OCI-M1 (cell line): ENCODE results near the gene SREBF1.
A peak's percentile ranks its signal among the peaks of the same experiment; 100 is the strongest.

Experiments
- DNase-seq: peaks from one replicate; lab custom pipeline; 2025; lab: John Stamatoyannopoulos, UW

Gene SREBF1

GRCh38 chr17:17824119-17824782 is 12.5 kb downstream of the SREBF1 start:
- DNase-seq = no peak

- DNase-seq = peak; percentile 89
Measured at GRCh38 chr17:17823433-17824118, 13.2 kb downstream of the SREBF1 start.

GRCh38 chr17:17822616-17823015 is 14.2 kb downstream of the SREBF1 start:
- DNase-seq = no peak

GRCh38 chr17:17822189-17822588 is 14.6 kb downstream of the SREBF1 start:
- no peak for DNase-seq

GRCh38 chr17:17820463-17821158 is 16.2 kb downstream of the SREBF1 start:
- DNase-seq = no peak

GRCh38 chr17:17820046-17820445 is 16.7 kb downstream of the SREBF1 start:
- no peak for DNase-seq

GRCh38 chr17:17819561-17819995 is 17.2 kb downstream of the SREBF1 start:
- DNase-seq = peak; percentile 51

GRCh38 chr17:17819111-17819510 is 17.7 kb downstream of the SREBF1 start:
- no peak for DNase-seq

GRCh38 chr17:17818088-17818526 is 18.7 kb downstream of the SREBF1 start:
- DNase-seq = no peak

GRCh38 chr17:17817552-17817947 is 19.2 kb downstream of the SREBF1 start:
- no peak for DNase-seq

GRCh38 chr17:17816831-17817551 is 19.8 kb downstream of the SREBF1 start:
- DNase-seq = no peak

GRCh38 chr17:17816240-17816814 is 20.5 kb downstream of the SREBF1 start:
- DNase-seq = no peak

GRCh38 chr17:17815436-17816200 is 21.2 kb downstream of the SREBF1 start:
- no peak for DNase-seq

GRCh38 chr17:17815062-17815406 is 21.8 kb downstream of the SREBF1 start:
- no peak for DNase-seq

GRCh38 chr17:17814162-17815061 is 22.4 kb downstream of the SREBF1 start:
- no peak for DNase-seq

- DNase-seq = no peak
Measured at GRCh38 chr17:17813725-17814095, 23.1 kb downstream of the SREBF1 start.

GRCh38 chr17:17813055-17813724 is 23.6 kb downstream of the SREBF1 start:
- DNase-seq = no peak

- DNase-seq = peak; percentile 36
Measured at GRCh38 chr17:17812211-17813054, 24.4 kb downstream of the SREBF1 start.
